ENCODE data around the gene LRBA. TPM values are rescaled to one million over a fixed set of nuclear protein-coding genes. Genes with fewer than 3 reads are reported as not detected.

LRBA gene
- total RNA-seq, 1 donor, result 38.4 TPM

DNA sequence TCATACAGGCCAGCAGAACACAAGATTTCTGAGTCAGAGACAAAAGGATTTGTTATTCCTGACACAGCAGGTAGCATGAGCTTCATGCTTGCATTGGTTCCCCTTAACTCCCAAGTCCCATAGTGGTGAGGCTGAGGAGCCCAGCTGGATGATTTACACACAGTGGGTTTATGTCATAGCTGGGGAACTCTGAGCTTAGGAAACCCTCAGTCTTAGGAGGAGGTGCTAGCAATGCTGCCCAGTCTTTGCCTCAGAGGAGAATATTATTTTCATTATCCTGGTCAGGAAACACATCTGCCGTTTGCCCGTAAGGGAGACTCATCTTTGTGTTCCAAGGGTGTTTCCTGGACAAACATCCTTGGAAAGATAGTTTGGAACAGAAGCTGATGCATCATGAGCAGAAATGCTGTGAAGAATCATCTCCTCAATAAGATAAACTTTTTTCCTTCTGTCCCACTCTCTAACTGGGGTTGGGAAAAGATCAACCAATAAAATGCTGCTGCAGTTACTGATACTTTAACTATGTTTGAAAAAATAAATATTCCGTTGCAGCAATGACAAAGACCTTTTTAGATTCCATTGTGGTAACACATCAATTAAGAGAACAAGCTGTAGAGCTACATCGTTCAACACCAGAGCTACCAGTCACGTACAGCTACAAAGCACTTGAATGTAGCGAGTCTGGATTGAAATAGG lies 790.0 kb downstream of the LRBA start:
- TF ChIP-seq CTCF (IDR thresholded peaks at IDR 0.05; ENCODE audit: insufficient read depth, low read depth, low read length), result no peak
- H3K4me3 ChIP-seq (ENCODE audit: low read depth, low read length), result peak overlapping the region; percentile 0
- DNase-seq (ENCODE audit: low read depth), result peak; percentile 92

DNA sequence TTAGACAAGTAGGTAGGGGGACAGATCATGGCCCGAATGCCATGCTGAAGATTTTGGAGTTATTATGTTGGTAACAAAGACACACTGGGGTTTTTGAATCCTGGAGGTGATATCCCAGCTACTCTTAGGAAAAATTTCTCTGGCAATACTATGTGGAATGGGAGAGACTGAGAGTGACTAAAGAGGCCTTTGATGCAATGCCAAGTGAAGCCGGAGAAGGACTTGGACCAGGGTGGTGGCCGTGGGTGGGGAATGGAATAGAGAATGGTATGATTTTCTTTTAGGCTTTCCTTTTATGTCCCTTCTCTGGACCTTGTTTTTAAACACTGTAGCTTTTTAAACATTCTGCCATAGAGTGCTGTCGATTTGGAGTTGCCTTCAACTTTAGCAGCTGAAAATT lies 795.2 kb downstream of the LRBA start:
- no peak for TF ChIP-seq CTCF (IDR thresholded peaks at IDR 0.05; ENCODE audit: insufficient read depth, low read depth, low read length)
- DNase-seq (ENCODE audit: low read depth), result no peak

DNA sequence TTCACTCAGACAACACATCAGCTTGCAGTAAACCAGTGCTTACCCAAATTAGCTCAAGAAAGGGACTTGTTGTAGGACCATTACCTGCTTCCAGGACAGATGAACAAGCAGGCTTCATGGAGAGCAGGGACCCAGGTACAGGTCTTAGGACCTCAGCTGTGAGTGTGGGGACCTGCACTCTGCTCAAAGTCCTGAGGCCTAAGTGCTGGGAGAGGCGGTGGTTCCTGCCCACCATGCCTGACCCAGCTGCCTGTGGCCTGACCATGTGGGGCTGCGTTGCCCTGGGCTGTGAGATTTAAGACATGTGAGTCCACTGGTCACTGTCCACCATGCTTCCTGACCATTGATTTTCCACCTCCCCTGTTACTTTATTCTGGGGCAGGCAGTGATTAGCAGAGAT lies 796.6 kb downstream of the LRBA start:
- TF ChIP-seq CTCF (IDR thresholded peaks at IDR 0.05; ENCODE audit: insufficient read depth, low read depth, low read length), result no peak
- no peak for DNase-seq (ENCODE audit: low read depth)
- H3K4me3 ChIP-seq (ENCODE audit: low read depth, low read length), result no peak overlapping the region

More for the DNA sequence above, 795.2 kb downstream of the LRBA start:
- no peak overlapping the region for H3K4me3 ChIP-seq (ENCODE audit: low read depth, low read length)

DNA sequence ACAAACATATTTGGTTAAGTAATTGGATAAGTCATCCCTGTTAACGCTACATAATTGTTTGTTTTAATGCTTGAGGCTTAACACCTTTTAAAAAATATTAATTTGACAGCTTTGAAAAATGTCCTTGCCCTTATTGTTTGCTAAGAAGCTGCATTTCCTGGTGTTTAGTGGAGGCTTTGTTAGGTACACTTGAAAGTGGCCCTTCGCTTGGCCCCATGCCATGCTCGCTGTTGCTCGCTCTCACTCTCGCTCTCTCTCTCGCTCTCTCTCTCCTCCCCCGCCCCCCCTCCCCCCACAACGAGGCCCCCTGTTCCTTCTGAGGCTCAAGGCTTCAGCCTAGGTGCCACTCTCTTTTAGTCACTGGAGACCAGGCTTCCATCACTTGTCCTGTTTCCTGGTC lies 797.3 kb downstream of the LRBA start:
- H3K4me3 ChIP-seq (ENCODE audit: low read depth, low read length), result no peak overlapping the region
- no peak for TF ChIP-seq CTCF (IDR thresholded peaks at IDR 0.05; ENCODE audit: insufficient read depth, low read depth, low read length)
- DNase-seq (ENCODE audit: low read depth), result no peak

- H3K4me3 ChIP-seq (ENCODE audit: low read depth, low read length), result no peak overlapping the region
- peak; percentile 65 for DNase-seq (ENCODE audit: low read depth)
- peak; percentile 49 for TF ChIP-seq CTCF (IDR thresholded peaks at IDR 0.05; ENCODE audit: insufficient read depth, low read depth, low read length)
Observed at GRCh38 chr4:150217192-150217591, 797.9 kb downstream of the LRBA start.

- DNase-seq (ENCODE audit: low read depth), result no peak
- TF ChIP-seq CTCF (IDR thresholded peaks at IDR 0.05; ENCODE audit: insufficient read depth, low read depth, low read length), result no peak
- H3K4me3 ChIP-seq (ENCODE audit: low read depth, low read length), result no peak overlapping the region
Observed at GRCh38 chr4:150216726-150217125, 798.4 kb downstream of the LRBA start.

DNA sequence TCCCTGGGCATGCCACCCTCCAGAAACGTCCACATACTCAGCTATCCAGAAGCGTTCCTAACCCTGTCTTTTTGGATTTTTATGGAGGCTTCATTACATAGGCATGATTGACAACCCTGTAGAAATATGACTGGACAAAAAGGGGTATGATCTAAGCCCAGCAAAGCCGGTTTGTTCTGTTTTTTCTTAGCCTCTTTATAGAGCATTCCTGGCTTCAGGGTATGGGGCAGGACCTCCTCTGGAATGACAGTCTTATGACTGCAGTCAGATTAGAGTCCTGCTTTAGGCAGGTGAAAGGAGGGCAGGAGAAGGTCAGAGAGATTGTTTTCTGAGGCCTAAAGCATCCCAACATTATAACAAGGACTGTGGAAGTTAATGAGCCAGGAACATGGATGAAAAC lies 799.5 kb downstream of the LRBA start:
- TF ChIP-seq CTCF (IDR thresholded peaks at IDR 0.05; ENCODE audit: insufficient read depth, low read depth, low read length), result no peak
- no peak for DNase-seq (ENCODE audit: low read depth)
- no peak overlapping the region for H3K4me3 ChIP-seq (ENCODE audit: low read depth, low read length)

All from fibroblast of villous mesenchyme (primary cell).